GM18861 (cell line): ENCODE data around the gene GFOD2.

Experiments
- ATAC-seq: cut with Tn5 transposase; IDR thresholded peaks from one replicate; pipeline ENCODE4 v1.9.1; 2021; ENCODE audit not compliant: unreplicated experiment

GFOD2 gene

GRCh38 chr16:67660564-67661028 lies 58.5 kb downstream of the GFOD2 start, which contains the start of gene PARD6A:
PARD6A (plus strand) TSS chr16:67660960; CDS start chr16:67661039, 79 bp downstream.
- ATAC-seq: peak; percentile 55

DNA sequence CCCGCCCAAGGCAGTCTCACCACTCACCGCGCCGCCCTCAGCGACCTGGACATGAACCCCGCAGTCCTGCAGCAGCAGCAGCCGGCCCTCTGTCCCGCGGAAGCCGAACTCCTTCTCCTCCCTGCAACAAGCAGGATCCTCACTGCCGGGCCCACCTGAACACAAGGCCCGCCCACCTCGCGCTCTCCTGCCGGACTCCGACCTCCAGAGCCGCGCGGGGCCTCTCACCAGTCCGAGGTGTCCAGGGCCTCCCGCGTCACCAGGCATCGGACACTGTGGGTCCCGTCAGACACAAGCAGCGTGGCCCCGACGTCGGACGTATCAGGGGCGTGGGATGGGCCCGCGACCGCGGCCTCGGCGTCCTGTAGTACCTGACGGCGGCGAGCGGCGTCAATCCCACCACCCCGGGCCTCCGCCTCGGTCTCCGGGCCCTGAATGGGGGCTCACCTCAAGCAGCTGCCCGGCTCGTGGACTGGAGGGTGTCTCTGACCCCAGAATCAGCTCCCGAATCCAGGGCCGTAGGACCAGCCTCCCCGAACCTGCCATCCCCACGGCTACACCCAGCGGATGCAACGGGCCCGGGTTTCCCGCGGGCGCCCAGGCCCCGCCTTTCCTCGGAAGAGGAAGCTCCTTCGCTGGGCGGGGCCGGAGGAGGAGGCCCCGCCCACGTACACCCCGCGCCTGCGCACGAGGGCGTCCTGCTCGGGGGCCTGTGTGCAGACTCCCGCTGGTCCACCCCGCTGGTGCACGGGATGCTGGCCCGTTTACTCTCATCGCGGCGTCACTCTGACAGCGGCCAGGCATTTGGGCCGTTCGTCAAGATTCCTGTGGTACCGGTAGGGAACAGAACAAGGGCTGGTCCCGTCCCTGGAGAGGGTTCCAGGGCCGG lies 59.2 kb downstream of the GFOD2 start, which contains the start of gene ACD:
TSS of gene ACD (minus strand) at position 586 of the 889 bp plus-strand sequence. CDS start at position 546, 40 bp downstream.
- peak; percentile 43 for ATAC-seq

GRCh38 chr16:67658849-67659674 lies 60.1 kb downstream of the GFOD2 start:
- ATAC-seq: no peak

DNA sequence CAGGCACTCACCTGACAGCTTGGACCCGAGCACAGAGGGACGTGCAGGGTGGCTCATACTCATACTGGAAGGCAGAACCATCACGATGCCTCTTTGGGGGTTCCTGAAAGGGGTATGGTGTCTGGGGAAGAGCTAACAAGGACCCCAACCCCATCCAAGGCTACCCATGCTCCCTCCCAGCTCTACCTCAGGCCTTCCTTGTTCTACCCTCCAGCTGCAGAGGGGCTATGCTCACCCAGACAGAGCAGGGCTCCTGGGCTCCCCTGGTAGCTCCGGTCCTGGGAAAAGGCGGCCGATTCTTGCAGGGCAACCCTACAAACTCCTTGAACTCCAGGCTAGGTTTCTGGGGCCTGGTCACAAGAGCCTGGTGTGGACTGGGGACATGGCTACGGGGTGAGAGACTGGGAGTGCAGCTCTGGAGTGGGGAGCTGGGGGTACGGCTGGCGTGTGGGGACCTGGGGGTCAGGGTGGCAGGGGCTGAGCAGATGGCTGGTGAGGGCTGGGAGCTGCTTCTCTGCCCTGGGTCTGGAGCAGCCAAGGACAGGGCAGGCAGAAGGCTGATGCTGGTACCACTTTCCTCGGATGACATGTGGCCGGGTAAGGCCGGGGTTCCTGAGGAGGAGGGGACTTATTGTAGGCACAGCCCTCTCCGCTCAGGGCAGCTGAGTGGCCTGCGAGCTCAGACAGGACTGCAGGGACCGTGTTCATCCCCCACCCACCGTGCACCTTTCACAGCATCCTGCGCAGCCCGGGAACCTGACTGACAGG lies 61.2 kb downstream of the GFOD2 start:
- no peak for ATAC-seq

- no peak for ATAC-seq
Measured at GRCh38 chr16:67657017-67657608, 62.0 kb downstream of the GFOD2 start.

DNA sequence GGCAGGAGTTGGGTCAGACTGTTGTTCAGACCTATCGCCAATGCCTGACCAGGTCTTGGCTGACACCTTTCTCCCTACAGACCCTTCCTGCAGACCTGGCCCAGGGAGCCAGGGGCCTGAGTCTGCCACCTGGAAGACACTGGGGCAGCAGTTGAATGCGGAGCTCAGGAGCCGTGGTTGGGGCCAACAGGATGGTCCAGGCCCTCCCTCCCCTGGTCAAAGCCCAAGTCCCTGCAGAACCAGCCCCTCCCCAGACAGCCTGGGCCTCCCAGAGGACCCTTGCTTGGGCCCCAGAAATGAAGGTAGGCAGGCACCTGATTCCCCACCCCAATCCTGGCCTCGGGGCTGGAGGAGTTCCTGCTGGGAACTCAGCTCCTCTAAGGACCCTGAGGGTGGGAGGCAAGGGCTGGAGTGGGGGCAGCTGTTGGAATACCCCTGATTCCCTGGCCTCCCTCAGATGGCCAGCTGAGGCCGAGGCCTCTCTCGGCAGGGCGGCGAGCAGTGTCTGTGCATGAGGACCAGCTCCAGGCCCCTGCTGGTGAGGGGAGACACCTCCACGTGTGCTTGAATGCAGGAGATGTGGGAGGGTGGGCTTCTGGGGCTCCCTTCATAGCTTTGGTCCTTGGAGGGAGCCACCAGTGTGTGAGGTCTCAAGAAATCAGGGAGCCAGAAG lies 62.6 kb downstream of the GFOD2 start:
- no peak for ATAC-seq

GRCh38 chr16:67655363-67655762 lies 63.8 kb downstream of the GFOD2 start:
- no peak for ATAC-seq

- ATAC-seq: no peak
Measured at GRCh38 chr16:67654403-67654911, 64.7 kb downstream of the GFOD2 start.

GRCh38 chr16:67653789-67654402 lies 65.2 kb downstream of the GFOD2 start:
- ATAC-seq: no peak

DNA sequence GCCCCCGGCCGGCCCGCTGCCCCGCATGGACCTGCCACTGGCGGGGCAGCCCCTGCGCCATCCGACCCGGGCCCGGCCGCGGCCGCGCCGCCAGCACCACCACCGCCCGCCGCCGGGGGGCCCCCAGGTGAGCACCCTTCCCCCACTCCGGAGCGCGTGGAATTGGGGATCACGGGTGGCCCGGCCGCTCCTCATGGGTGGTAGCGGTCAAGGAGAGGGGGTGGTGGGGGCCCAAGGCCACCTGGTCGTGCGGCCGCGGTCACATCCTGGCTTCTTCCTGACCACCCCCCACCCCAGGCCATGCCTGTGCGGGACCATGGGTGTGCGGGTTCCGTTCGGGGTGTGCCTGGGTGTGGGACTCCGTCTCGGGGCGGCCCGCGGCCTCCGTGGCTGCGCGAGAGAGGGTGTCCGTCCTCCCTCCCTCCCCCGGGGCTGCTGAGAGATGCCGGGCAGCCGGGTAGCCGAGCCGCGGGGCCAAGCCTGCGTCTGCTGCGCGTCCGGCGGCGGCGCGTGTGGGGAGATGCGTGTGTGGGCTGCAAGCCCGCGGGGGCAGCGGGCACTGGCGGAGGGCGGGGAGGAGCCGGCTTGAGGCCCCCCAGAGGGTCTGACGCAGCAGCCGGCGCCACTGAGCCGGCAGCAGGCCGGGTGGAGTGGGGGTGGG lies 65.9 kb downstream of the GFOD2 start:
- ATAC-seq: no peak

- no peak for ATAC-seq
Measured at GRCh38 chr16:67652578-67653127, 66.5 kb downstream of the GFOD2 start.

DNA sequence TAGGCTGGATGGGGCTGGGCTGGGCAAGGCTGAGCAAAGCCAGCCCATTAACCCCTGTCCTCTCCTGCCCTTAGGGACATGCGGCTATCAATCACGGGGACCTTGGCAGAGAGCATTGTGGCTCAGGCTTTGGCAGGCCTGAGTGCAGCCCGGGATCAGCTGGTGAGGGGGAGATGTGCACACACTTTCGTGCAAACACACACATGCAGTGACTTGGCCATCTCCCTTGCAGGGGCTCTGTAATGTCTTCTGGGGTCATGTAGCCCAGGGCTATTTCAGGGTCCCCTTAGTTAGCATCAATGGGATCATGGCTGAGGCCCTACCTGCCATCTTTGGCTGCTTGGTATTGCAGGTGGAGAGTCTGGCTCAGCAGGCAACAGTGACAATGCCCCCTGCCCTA lies 67.3 kb downstream of the GFOD2 start:
- ATAC-seq: no peak

DNA sequence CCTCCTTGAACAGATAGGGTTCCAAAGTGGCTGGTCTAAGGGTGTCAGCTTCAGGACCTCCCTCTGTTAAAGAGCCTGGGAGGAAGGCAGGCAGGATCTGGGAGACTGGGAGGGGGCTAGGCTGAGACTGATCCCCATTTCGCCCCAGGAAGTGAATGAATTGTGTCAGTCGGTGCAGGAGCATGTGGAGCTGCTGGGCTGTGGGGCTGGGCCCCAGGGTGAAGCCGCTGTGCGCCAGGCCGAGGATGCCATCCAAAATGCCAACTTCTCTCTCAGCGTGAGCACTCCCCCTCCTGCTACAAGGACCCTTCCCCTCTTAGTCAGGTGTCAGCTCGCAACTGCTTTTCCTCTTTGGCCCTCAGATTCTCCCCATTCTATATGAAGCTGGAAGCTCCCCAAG lies 68.1 kb downstream of the GFOD2 start:
- ATAC-seq: no peak

DNA sequence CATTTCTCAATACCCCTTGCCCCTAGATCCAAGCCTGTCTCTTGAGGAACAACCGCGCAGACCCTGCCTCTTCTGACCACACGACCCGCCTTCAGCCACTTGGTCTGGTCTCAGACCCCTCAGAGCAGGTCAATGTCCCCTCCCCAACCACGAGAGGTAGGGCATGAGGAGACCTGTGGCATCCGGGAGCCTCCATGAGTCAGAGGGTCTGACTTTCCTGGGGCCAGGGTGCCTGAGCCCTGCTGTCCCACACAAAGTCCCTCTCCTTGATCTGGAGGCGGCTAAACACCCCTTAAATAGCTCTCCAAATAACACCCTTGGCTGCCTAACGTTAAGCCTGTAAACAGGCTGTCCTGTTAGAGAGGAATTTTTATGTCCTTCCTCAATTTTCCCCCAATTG lies 69.1 kb downstream of the GFOD2 start:
- ATAC-seq: no peak

DNA sequence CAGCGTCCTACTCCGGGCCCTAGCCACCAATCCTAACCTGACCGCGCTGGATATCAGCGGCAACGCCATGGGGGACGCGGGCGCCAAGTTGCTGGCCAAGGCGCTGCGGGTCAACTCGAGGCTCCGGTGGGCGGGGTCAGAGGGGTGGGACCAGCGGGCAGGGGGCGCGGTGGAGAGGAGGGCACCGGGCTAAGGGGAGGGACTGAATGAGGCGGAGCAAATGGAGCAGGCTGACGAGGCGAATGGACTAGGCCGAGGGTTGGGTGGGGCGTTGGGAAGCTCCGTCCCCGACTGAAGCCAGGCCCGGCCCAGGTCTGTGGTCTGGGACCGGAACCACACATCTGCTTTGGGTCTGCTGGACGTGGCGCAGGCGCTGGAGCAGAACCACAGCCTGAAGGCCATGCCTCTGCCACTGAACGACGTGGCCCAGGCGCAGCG lies 69.6 kb downstream of the GFOD2 start:
- no peak for ATAC-seq

DNA sequence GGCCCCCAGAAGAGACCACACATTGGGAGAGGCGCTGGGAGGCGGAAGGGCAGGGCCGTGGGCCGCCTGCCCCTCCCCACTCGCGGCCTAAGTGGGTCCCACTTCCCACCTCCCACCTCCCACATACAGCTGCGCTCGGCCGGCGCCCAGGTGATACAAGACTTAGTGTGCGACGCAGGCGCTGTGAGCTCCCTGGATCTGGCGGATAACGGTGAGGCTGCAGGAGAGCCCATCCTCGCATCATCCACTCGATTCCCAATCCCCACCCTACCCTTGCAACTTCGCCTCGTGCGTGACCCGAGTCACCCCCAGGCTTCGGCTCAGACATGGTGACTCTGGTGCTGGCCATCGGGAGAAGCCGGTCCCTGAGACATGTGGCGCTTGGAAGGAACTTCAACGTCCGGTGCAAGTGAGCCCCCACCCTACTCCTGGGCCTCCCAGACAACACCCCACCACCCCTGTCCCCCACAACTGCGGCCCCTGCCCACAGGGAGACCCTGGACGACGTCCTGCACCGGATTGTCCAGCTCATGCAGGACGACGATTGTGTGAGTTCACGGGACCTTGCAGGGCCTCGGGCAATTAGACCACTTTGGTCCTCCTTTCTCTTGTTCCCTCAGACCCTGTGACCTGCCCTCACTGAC lies 70.2 kb downstream of the GFOD2 start:
- ATAC-seq: no peak

DNA sequence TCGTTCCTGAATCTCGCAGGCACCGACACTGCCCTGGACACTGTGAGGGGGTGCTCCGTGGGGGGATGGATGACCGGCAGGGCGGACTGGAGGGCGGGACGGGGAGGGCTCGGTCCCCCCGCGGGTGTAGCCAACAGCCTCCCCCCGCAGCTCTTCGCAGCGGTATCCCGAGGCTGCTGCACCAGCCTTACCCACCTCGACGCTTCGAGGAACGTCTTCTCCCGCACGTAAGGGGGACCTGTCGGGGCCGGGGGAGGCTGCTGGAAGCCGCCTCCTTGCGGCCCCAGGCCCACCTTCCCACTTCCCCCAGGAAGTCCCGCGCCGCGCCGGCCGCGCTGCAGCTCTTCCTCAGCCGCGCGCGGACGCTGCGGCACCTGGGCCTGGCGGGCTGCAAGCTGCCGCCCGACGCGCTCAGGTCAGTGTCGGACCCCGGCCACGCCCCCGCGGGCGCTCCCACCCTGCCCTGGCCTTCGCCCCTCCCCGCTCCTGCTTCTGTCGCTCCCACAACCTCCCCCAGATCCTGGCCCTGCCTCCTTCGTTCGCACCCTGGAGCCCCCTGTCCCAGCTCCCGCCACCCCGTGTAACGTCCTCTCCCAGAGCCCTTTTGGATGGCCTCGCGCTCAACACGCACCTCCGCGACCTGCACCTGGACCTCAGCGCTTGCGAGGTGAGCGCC lies 70.9 kb downstream of the GFOD2 start:
- no peak for ATAC-seq
